H1 (cell line): Measurements from ENCODE around the gene P2RY8. TPM values are rescaled to one million over a fixed set of nuclear protein-coding genes. Genes with fewer than 3 reads are reported as not detected.

Source experiments
- CTCF ChIA-PET: fragments of 300-600 bp; sonication (Branson Sonifier 250); formaldehyde crosslinking; loops from one replicate; lab custom pipeline; 2021; ENCODE audit not compliant: partially characterized antibody; lab: Charles Lee
- POLR2A ChIA-PET: fragments of 300-600 bp; sonication (Branson Sonifier 250); formaldehyde crosslinking; loops from one replicate; lab custom pipeline; 2021; ENCODE audit warnings: inconsistent platforms; ENCODE audit not compliant: partially characterized antibody; lab: Charles Lee
- DNase-seq, 2 experiments: peaks; one replicate each; pipeline versions ENCODE4 v3.0.0 to v3.0.0-alpha.2; 2010 to 2022; ENCODE audit warnings: low spot score in 2 of 2, low read depth in 1 of 2, mixed read lengths in 1 of 2
- FAIRE-seq: peaks from 2 replicates; lab custom pipeline; 2011; peaks lifted over from hg19 to GRCh38; lab: Jason Lieb, UNC
- H2AFZ ChIP-seq: 2 replicates; pipeline ENCODE4 v1.8.1; 2012; ENCODE audit warnings: low read length, inconsistent platforms
- H2AK5ac ChIP-seq: 2 replicates; pipeline ENCODE4 v1.6.1; 2013; ENCODE audit warnings: low read depth, low read length
- H2BK120ac ChIP-seq: replicated peaks from 2 replicates; pipeline ENCODE3; 2013; ENCODE audit warnings: low read depth, low read length, inconsistent platforms
- H2BK12ac ChIP-seq: 2 replicates; pipeline ENCODE4 v1.6.1; 2013; ENCODE audit warnings: low read depth, low read length
- H2BK15ac ChIP-seq: 2 replicates; pipeline ENCODE4 v1.6.1; 2013; ENCODE audit warnings: low read length
- H2BK20ac ChIP-seq: 2 replicates; pipeline ENCODE4 v1.6.1; 2013; ENCODE audit warnings: low read length
- H2BK5ac ChIP-seq: 2 replicates; pipeline ENCODE4 v1.6.1; 2013; ENCODE audit warnings: low read depth, low read length
- H3K14ac ChIP-seq: 2 replicates; pipeline ENCODE4 v1.6.1; 2013; ENCODE audit warnings: inconsistent platforms; ENCODE audit not compliant: insufficient read length
- H3K18ac ChIP-seq: 2 replicates; pipeline ENCODE4 v1.6.1; 2013; ENCODE audit warnings: low read length; ENCODE audit errors: extremely low read depth
- H3K23ac ChIP-seq: 2 replicates; pipeline ENCODE4 v1.6.1; 2013; ENCODE audit warnings: inconsistent platforms; ENCODE audit not compliant: insufficient read length
- H3K23me2 ChIP-seq: 2 replicates; pipeline ENCODE4 v1.6.1; 2013; ENCODE audit warnings: low read depth, low read length
- H3K27ac ChIP-seq: 2 replicates; pipeline ENCODE4 v1.6.1; 2011; ENCODE audit warnings: low read depth, low read length, inconsistent platforms
- H3K27me3 ChIP-seq, 4 experiments: replicated peaks in 1 of 4; 1 replicate in 1 of 4; 2 replicates in 3 of 4; pipeline versions ENCODE4 v1.6.1 to v1.8.1; 2011 to 2013; ENCODE audit warnings: low read length in 3 of 4, mild to moderate bottlenecking in 3 of 4, inconsistent platforms in 2 of 4, mixed read lengths in 2 of 4, moderate library complexity in 1 of 4; ENCODE audit not compliant: control insufficient read depth in 3 of 4, insufficient read depth in 3 of 4; ENCODE audit errors: extremely low read depth in 1 of 4
- H3K36me3 ChIP-seq, 4 experiments: 2 replicates each; pipeline versions ENCODE4 v1.6.1 to v1.8.1; 2011 to 2013; ENCODE audit warnings: mild to moderate bottlenecking in 4 of 4, low read length in 3 of 4, moderate library complexity in 2 of 4, control low read depth in 1 of 4, inconsistent platforms in 1 of 4; ENCODE audit not compliant: insufficient read depth in 4 of 4, control insufficient read depth in 2 of 4
- H3K4ac ChIP-seq: replicated peaks from 2 replicates; pipeline ENCODE3; 2013; ENCODE audit warnings: low read length, low read depth, mixed read lengths, inconsistent platforms; ENCODE audit not compliant: insufficient read length
- H3K4me1 ChIP-seq, 4 experiments: replicated peaks in 1 of 4; 1 replicate in 1 of 4; 2 replicates in 3 of 4; pipeline versions ENCODE4 v1.6.1 to v1.8.1; 2011 to 2013; ENCODE audit warnings: low read length in 3 of 4, inconsistent platforms in 2 of 4, mixed read lengths in 1 of 4; ENCODE audit not compliant: insufficient read depth in 4 of 4, control insufficient read depth in 3 of 4
- H3K4me2 ChIP-seq, 2 experiments: 2 replicates each; pipeline versions ENCODE4 v1.6.1 to v1.8.1; 2011 to 2013; ENCODE audit warnings: low read depth in 2 of 2, low read length in 2 of 2, control low read depth in 1 of 2, inconsistent platforms in 1 of 2, mild to moderate bottlenecking in 1 of 2; ENCODE audit not compliant: insufficient read depth in 1 of 2
- H3K4me3 ChIP-seq, 4 experiments: fragments of 200-600, 300-600 bp in 1 of 4; sonication (generic), shearing (Covaris generic), sonication (Bioruptor Twin) in 1 of 4; 2 replicates each; pipeline versions ENCODE4 v1.5.1 to v1.8.1; 2011 to 2016; ENCODE audit warnings: low read length in 4 of 4, low read depth in 3 of 4, control low read depth in 2 of 4, inconsistent platforms in 2 of 4, mild to moderate bottlenecking in 2 of 4, mixed read lengths in 1 of 4, moderate library complexity in 1 of 4; ENCODE audit not compliant: insufficient read depth in 2 of 4; ENCODE audit errors: extremely low read depth in 1 of 4
- H3K56ac ChIP-seq: replicated peaks from 2 replicates; pipeline ENCODE3; 2013; ENCODE audit warnings: low read depth, mild to moderate bottlenecking, mixed read lengths, low read length, inconsistent platforms; ENCODE audit not compliant: insufficient read length
- H3K79me1 ChIP-seq: 2 replicates; pipeline ENCODE4 v1.6.1; 2013; ENCODE audit warnings: low read depth, low read length, control low read depth
- H3K79me2 ChIP-seq, 2 experiments: 2 replicates each; pipeline versions ENCODE4 v1.6.1 to v1.8.1; 2012 to 2013; ENCODE audit warnings: low read length in 2 of 2, mild to moderate bottlenecking in 2 of 2, inconsistent platforms in 1 of 2; ENCODE audit not compliant: insufficient read depth in 2 of 2, control insufficient read depth in 1 of 2
- H3K9ac ChIP-seq, 4 experiments: replicated peaks in 1 of 4; 1 replicate in 1 of 4; 2 replicates in 3 of 4; pipeline versions ENCODE4 v1.6.1 to v1.8.1; 2011 to 2013; ENCODE audit warnings: low read depth in 3 of 4, low read length in 3 of 4, control low read depth in 2 of 4, mild to moderate bottlenecking in 2 of 4, moderate library complexity in 2 of 4, inconsistent platforms in 1 of 4; ENCODE audit errors: extremely low read depth in 1 of 4
- H3K9me3 ChIP-seq, 2 experiments: 2 replicates each; pipeline versions ENCODE4 v1.6.1 to v1.8.1; 2012 to 2013; ENCODE audit warnings: mild to moderate bottlenecking in 2 of 2, moderate library complexity in 2 of 2, control low read depth in 1 of 2, inconsistent platforms in 1 of 2, low read depth in 1 of 2, low read length in 1 of 2, mixed read lengths in 1 of 2; ENCODE audit not compliant: insufficient read depth in 2 of 2
- H4K20me1 ChIP-seq, 2 experiments: replicated peaks in 1 of 2; 2 replicates each; pipeline versions ENCODE3 to v1.8.1; 2011 to 2013; ENCODE audit warnings: inconsistent platforms in 2 of 2, low read length in 2 of 2, mild to moderate bottlenecking in 1 of 2; ENCODE audit not compliant: insufficient read depth in 2 of 2, control insufficient read depth in 1 of 2
- H4K5ac ChIP-seq: 2 replicates; pipeline ENCODE4 v1.6.1; 2013; ENCODE audit warnings: low read length, low read depth, mixed read lengths, inconsistent platforms; ENCODE audit not compliant: insufficient read length
- H4K8ac ChIP-seq: 2 replicates; pipeline ENCODE4 v1.8.0; 2013; ENCODE audit warnings: mild to moderate bottlenecking, moderate library complexity, low read length, inconsistent platforms; ENCODE audit not compliant: insufficient read depth; ENCODE audit errors: extremely low read depth
- H4K91ac ChIP-seq: replicated peaks from 2 replicates; pipeline ENCODE3; 2013; ENCODE audit warnings: low read length, mixed read lengths, inconsistent platforms; ENCODE audit not compliant: insufficient read length
- BACH1 ChIP-seq: IDR thresholded peaks from 2 replicates; pipeline ENCODE4 v1.6.1; 2012; ENCODE audit warnings: low read length, improper control_type of control experiment
- CBX5 ChIP-seq: fragments of 300-800, 300-1000 bp; sonication (generic); IDR thresholded peaks from 2 replicates; pipeline ENCODE4 v1.7.1; 2016; ENCODE audit warnings: antibody characterized with exemption, low read length, low read depth
- CHD2 ChIP-seq: IDR thresholded peaks from 2 replicates; pipeline ENCODE4 v1.6.1; 2012; ENCODE audit warnings: low read length, improper control_type of control experiment
- EZH2 ChIP-seq: fragments of 200-600 bp; sonication (generic); IDR thresholded peaks from 2 replicates; pipeline ENCODE4 v1.7.1; 2012; ENCODE audit warnings: low read depth, mild to moderate bottlenecking, moderate library complexity, low read length, inconsistent platforms; ENCODE audit not compliant: severe bottlenecking
- NRF1 ChIP-seq: IDR thresholded peaks from 2 replicates; pipeline ENCODE4 v1.6.1; 2011; ENCODE audit warnings: mild to moderate bottlenecking, low read depth, low read length, improper control_type of control experiment
- PHF8 ChIP-seq: fragments of 200-600 bp; sonication (generic); conservative IDR thresholded peaks from 2 replicates; pipeline ENCODE4 v1.7.1; 2012; ENCODE audit warnings: low read depth, mild to moderate bottlenecking, inconsistent platforms, low read length, moderate library complexity
- RXRA ChIP-seq: IDR thresholded peaks from 2 replicates; pipeline ENCODE4 v1.6.1; 2011; ENCODE audit warnings: low read depth, mild to moderate bottlenecking, low read length, moderate library complexity; ENCODE audit not compliant: insufficient read depth
- SIN3A ChIP-seq, 2 experiments: IDR thresholded peaks in 1 of 2; conservative IDR thresholded peaks in 1 of 2; 2 replicates each; pipeline ENCODE4 v1.6.1; 2011 to 2012; ENCODE audit warnings: low read length in 2 of 2, improper control_type of control experiment in 1 of 2, low read depth in 1 of 2, mild to moderate bottlenecking in 1 of 2
- TEAD4 ChIP-seq: IDR thresholded peaks from 2 replicates; pipeline ENCODE4 v1.6.1; 2012; ENCODE audit warnings: low read depth, low read length, inconsistent platforms, mixed read lengths
- WGBS, 2 experiments: shearing (Covaris generic) in 1 of 2; methylation state at CpG; one replicate each; pipeline versions ENCODE4 v1.1.6 to v1.1.7; 2013 to 2015; ENCODE audit warnings: low lambda C conversion rate in 2 of 2, mixed read lengths in 2 of 2, inconsistent platforms in 1 of 2, low coverage in 1 of 2, missing lambda C conversion rate in 1 of 2; ENCODE audit not compliant: insufficient replicate concordance in 2 of 2, insufficient coverage in 1 of 2, insufficient read length in 1 of 2; ENCODE audit errors: extremely low coverage in 1 of 2, missing lambda C conversion rate in 1 of 2; 5-methylcytosine and 5-hydroxymethylcytosine counted together
- polyA plus RNA-seq, 7 experiments: library from polyadenylated mRNA; depleted of rRNA in 3 of 7; stranded (reverse) in 5 of 7; unstranded in 2 of 7; fragments of >200 nt in 5 of 7; fragments of 200-250 nt in 2 of 7; gene quantifications; 1 replicate in 5 of 7; 2 replicates in 1 of 7; 4 replicates in 1 of 7; pipeline versions ENCODE4 v1.2.1 to v1.2.3, GENCODE V29; 2011 to 2013; ENCODE audit warnings: missing spikeins in 2 of 7, mixed read lengths in 2 of 7
- total RNA-seq: library from RNA; stranded (reverse); fragmentation: NEBNext Ultra II Directional; extraction: Animal tissue kit (Norgen Biotek cat#: 25700); gene quantifications from 2 replicates; pipeline ENCODE4 v1.2.1, GENCODE V29; 2021
- TF ChIP-seq, protein P1 (sequence below): IDR thresholded peaks from 2 replicates; pipeline ENCODE4 v1.6.1; 2012; ENCODE audit warnings: low read length, inconsistent platforms
- TF ChIP-seq, protein P2 (sequence below): IDR thresholded peaks from 2 replicates; pipeline ENCODE4 v1.6.1; 2012; ENCODE audit warnings: inconsistent platforms

P2RY8 gene
- total and polyA plus RNA-seq, 2 of the 8 experiments (the other 6 are each of a cell fraction or from before 2014, with no cell fraction given) = 0.09 to 0.15 TPM

DNA sequence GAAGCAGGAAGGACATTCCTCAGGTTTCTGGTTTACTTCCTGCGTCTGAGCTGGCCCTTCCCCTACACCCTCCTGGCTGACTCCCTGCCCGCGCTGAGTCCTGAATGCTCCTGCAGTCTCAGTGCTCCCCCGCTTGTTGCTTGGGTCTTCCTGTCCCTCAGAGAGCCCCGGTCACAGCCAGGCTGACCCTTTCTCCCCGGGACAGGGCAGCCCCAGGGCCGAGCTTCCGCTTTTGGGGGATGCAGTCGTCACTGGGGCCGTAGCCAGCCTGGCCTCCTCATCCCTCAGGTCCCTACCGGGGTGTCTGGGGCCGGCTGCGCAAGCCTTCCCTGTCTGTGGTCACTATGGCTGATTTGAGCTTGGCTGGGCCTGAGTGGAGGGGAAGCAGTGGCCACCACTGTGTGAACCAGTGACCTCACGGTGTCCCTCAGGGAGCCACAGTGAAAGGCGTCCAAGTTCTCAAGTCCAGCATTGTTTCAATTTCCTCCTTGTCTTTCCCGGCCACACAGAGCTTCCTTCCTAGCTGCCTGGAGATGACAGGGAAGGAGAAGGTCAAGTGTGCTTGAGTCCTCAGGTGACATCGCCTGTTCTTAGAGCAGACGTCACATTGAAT lies 50.1 kb downstream of the P2RY8 start:
- no peaks in the 10 kb centered on the region; the same call in 1 of the 2 replicates for H3K23me2 ChIP-seq
- H3K36me3 ChIP-seq = no peaks in the 10 kb centered on the region
- H3K4ac ChIP-seq = no peak overlapping the region
- DNase-seq = no peak
- no peak overlapping the region for H3K9ac ChIP-seq
- no peak overlapping the region for H4K8ac ChIP-seq
- H3K79me2 ChIP-seq = no peaks in the 10 kb centered on the region
- 79% methylated on average over 18 of the region's 18 CpGs; no CpG with 5 or more reads in 1 of the 2 experiments for WGBS, 2 experiments
- H2AFZ ChIP-seq = no peak overlapping the region
- no peak overlapping the region for H3K56ac ChIP-seq
- H3K18ac ChIP-seq = peak overlapping the region; percentile 19; the same call in 1 of the 2 replicates
- no peak overlapping the region for H2BK5ac ChIP-seq
- no peak overlapping the region for H3K23ac ChIP-seq
- H3K4me1 ChIP-seq = peaks cover 0 to 5% (median 2%) of the 10 kb centered on the region in 4 experiments; a peak in 3 of 7 replicates
- H3K14ac ChIP-seq = no peak overlapping the region
- 0 out of 2 replicates have a peak overlapping the region, but pooled peaks have one; percentile 86 for H2AK5ac ChIP-seq
- H3K27me3 ChIP-seq = 0 out of 7 replicates have a peak, but pooled peaks cover 0 to 2% (median 0%) of the 10 kb centered on the region in 4 experiments
- H2BK120ac ChIP-seq = peak overlapping the region; percentile 72
- no peak overlapping the region for H2BK20ac ChIP-seq
- no peak overlapping the region for H4K5ac ChIP-seq
- H2BK15ac ChIP-seq = peak overlapping the region; percentile 88; the same call in 1 of the 2 replicates
- ChIA-PET CTCF (no interaction called here), POLR2A (no interaction called here)
- peak overlapping the region; percentile 47 for H4K91ac ChIP-seq
- no peak for TF ChIP-seq PHF8
- no peak for TF ChIP-seq TEAD4
- no peak for TF ChIP-seq SIN3A (conservative IDR thresholded peaks at IDR 0.05 in 1 of 2, IDR thresholded peaks at IDR 0.05 in 1 of 2; ENCODE audit: low read depth in 1 of 2, low read length in 2 of 2)
- no peak for TF ChIP-seq CHD2
- TF ChIP-seq, protein P1, sequence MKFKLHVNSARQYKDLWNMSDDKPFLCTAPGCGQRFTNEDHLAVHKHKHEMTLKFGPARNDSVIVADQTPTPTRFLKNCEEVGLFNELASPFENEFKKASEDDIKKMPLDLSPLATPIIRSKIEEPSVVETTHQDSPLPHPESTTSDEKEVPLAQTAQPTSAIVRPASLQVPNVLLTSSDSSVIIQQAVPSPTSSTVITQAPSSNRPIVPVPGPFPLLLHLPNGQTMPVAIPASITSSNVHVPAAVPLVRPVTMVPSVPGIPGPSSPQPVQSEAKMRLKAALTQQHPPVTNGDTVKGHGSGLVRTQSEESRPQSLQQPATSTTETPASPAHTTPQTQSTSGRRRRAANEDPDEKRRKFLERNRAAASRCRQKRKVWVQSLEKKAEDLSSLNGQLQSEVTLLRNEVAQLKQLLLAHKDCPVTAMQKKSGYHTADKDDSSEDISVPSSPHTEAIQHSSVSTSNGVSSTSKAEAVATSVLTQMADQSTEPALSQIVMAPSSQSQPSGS = no peak
- TF ChIP-seq CBX5 = no peak
- TF ChIP-seq BACH1 = no peak
- no peak for TF ChIP-seq RXRA
- TF ChIP-seq NRF1 = no peak
- TF ChIP-seq EZH2 = no peak
- TF ChIP-seq, protein P2, sequence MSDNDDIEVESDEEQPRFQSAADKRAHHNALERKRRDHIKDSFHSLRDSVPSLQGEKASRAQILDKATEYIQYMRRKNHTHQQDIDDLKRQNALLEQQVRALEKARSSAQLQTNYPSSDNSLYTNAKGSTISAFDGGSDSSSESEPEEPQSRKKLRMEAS = no peak
- H3K79me1 ChIP-seq = no peaks in the 10 kb centered on the region
- H4K20me1 ChIP-seq = no peaks in the 10 kb centered on the region
- H3K9me3 ChIP-seq = peaks cover 0 to 4% of the 10 kb centered on the region in 2 experiments; a peak in 3 of 4 replicates
- H3K4me3 ChIP-seq = no peak overlapping the region
- no peak for FAIRE-seq
- H2BK12ac ChIP-seq = no peak overlapping the region
- no peak overlapping the region for H3K27ac ChIP-seq
- no peak overlapping the region for H3K4me2 ChIP-seq
